ENCODE measurements around the gene LIF.

The LIF gene

GRCh38 chr22:30294830-30295229, 48.3 kb upstream of the LIF start:
- no peak overlapping the region for H2AFZ ChIP-seq (ENCODE audit: low read depth, low read length, severe bottlenecking)
- H4K20me1 ChIP-seq (ENCODE audit: low read depth, low read length) = no peaks in the 10 kb centered on the region
- no peak overlapping the region for H3K4me2 ChIP-seq (ENCODE audit: low read depth, low read length, poor library complexity, severe bottlenecking)
- peaks cover 2% of the 10 kb centered on the region; the same call in 1 of the 2 replicates for H3F3A ChIP-seq (ENCODE audit: insufficient read depth)
- no peaks in the 10 kb centered on the region for H3K36me3 ChIP-seq (ENCODE audit: low read length)
- no peak overlapping the region for H3K4me3 ChIP-seq (ENCODE audit: insufficient read depth, low read length, poor library complexity, severe bottlenecking)
- TF ChIP-seq CTCF (IDR thresholded peaks at IDR 0.05; ENCODE audit: insufficient read depth, low read length, poor library complexity, severe bottlenecking) = no peak
- no peak for TF ChIP-seq EZH2phosphoT487 (conservative IDR thresholded peaks at IDR 0.05; ENCODE audit: low read length)
- no peak overlapping the region for H3K27ac ChIP-seq (ENCODE audit: low read depth, low read length)
- H3K9me2 ChIP-seq (replicated peaks; ENCODE audit: insufficient read depth, low read length) = no peaks in the 10 kb centered on the region
- H3K27me3 ChIP-seq (ENCODE audit: low read length) = no peaks in the 10 kb centered on the region
- H3K9ac ChIP-seq (ENCODE audit: low read length) = no peak overlapping the region
- H3K9me3 ChIP-seq (ENCODE audit: insufficient read depth, low read length) = no peaks in the 10 kb centered on the region
- no peaks in the 10 kb centered on the region for H3K79me2 ChIP-seq (ENCODE audit: insufficient read depth, low read length)

GRCh38 chr22:30294066-30294465, 47.5 kb upstream of the LIF start:
- Histone ChIP-seq H3F3A (ENCODE audit: insufficient read depth) (peaks cover 5% of the 10 kb centered on the region; the same call in 1 of the 2 replicates), H3K27ac (ENCODE audit: low read depth, low read length) (no peak overlapping the region), H3K9ac (ENCODE audit: low read length) (no peak overlapping the region), H2AFZ (ENCODE audit: low read depth, low read length, severe bottlenecking) (no peak overlapping the region), H3K9me2 (replicated peaks; ENCODE audit: insufficient read depth, low read length) (no peaks in the 10 kb centered on the region), H3K4me2 (ENCODE audit: low read depth, low read length, poor library complexity, severe bottlenecking) (no peak overlapping the region), H3K9me3 (ENCODE audit: insufficient read depth, low read length) (no peaks in the 10 kb centered on the region), H3K27me3 (ENCODE audit: low read length) (no peaks in the 10 kb centered on the region), H4K20me1 (ENCODE audit: low read depth, low read length) (no peaks in the 10 kb centered on the region), H3K4me3 (ENCODE audit: insufficient read depth, low read length, poor library complexity, severe bottlenecking) (no peak overlapping the region), H3K79me2 (ENCODE audit: insufficient read depth, low read length) (no peaks in the 10 kb centered on the region), H3K36me3 (ENCODE audit: low read length) (no peaks in the 10 kb centered on the region)
- TF ChIP-seq CTCF (IDR thresholded peaks at IDR 0.05; ENCODE audit: insufficient read depth, low read length, poor library complexity, severe bottlenecking) (no peak), EZH2phosphoT487 (conservative IDR thresholded peaks at IDR 0.05; ENCODE audit: low read length) (no peak)

GRCh38 chr22:30293026-30293425, 46.5 kb upstream of the LIF start:
- H3K4me3 ChIP-seq (ENCODE audit: insufficient read depth, low read length, poor library complexity, severe bottlenecking) = no peak overlapping the region
- no peak overlapping the region for H3K9ac ChIP-seq (ENCODE audit: low read length)
- no peaks in the 10 kb centered on the region for H3K79me2 ChIP-seq (ENCODE audit: insufficient read depth, low read length)
- H3K27ac ChIP-seq (ENCODE audit: low read depth, low read length) = no peak overlapping the region
- TF ChIP-seq EZH2phosphoT487 (conservative IDR thresholded peaks at IDR 0.05; ENCODE audit: low read length) (no peak), CTCF (IDR thresholded peaks at IDR 0.05; ENCODE audit: insufficient read depth, low read length, poor library complexity, severe bottlenecking) (no peak)
- no peaks in the 10 kb centered on the region for H3K27me3 ChIP-seq (ENCODE audit: low read length)
- no peak overlapping the region for H3K4me2 ChIP-seq (ENCODE audit: low read depth, low read length, poor library complexity, severe bottlenecking)
- no peaks in the 10 kb centered on the region for H3K36me3 ChIP-seq (ENCODE audit: low read length)
- no peaks in the 10 kb centered on the region for H3K9me2 ChIP-seq (replicated peaks; ENCODE audit: insufficient read depth, low read length)
- no peaks in the 10 kb centered on the region for H4K20me1 ChIP-seq (ENCODE audit: low read depth, low read length)
- H3K9me3 ChIP-seq (ENCODE audit: insufficient read depth, low read length) = no peaks in the 10 kb centered on the region
- H2AFZ ChIP-seq (ENCODE audit: low read depth, low read length, severe bottlenecking) = no peak overlapping the region
- peaks cover 5% of the 10 kb centered on the region; the same call in 1 of the 2 replicates for H3F3A ChIP-seq (ENCODE audit: insufficient read depth)
